Activated CD8-positive, alpha-beta T cell treated with anti-CD3 and anti-CD28 coated beads for 36 hours (primary cell): ENCODE data around the gene SLC39A11. TPM values are rescaled to one million over a fixed set of nuclear protein-coding genes. Genes with fewer than 3 reads are reported as not detected.

ENCODE experiments used
- ATAC-seq: fragments of 200-7000 bp; cut with Tn5 transposase; one replicate; pipeline ENCODE4 v1.10.0; 2021; ENCODE audit warnings: mild to moderate bottlenecking, moderate library complexity
- CTCF ChIA-PET: fragments of 350-600 bp; sonication (Branson Sonifier 250); formaldehyde crosslinking; loops from one replicate; lab custom pipeline; 2021; ENCODE audit warnings: antibody characterized with exemption; lab: Charles Lee
- POLR2A ChIA-PET: fragments of 350-600 bp; sonication (Branson Sonifier 250); formaldehyde crosslinking; loops from one replicate; lab custom pipeline; 2021; ENCODE audit warnings: antibody characterized with exemption; lab: Charles Lee
- DNase-seq: peaks from one replicate; pipeline ENCODE4 v3.0.0-alpha.2; 2020
- H3K27ac Mint-ChIP-seq: one replicate; pipeline ENCODE4 v1.8.0; 2021; ENCODE audit warnings: mild to moderate bottlenecking, mixed read lengths
- H3K27me3 Mint-ChIP-seq: one replicate; pipeline ENCODE4 v1.8.0; 2021; ENCODE audit warnings: mixed read lengths
- H3K36me3 Mint-ChIP-seq: one replicate; pipeline ENCODE4 v1.8.0; 2021; ENCODE audit warnings: low read depth, mixed read lengths
- H3K4me1 Mint-ChIP-seq: one replicate; pipeline ENCODE4 v1.8.0; 2021; ENCODE audit warnings: low read depth, mixed read lengths
- H3K4me3 Mint-ChIP-seq: one replicate; pipeline ENCODE4 v1.8.0; 2021; ENCODE audit warnings: mild to moderate bottlenecking, moderate library complexity, mixed read lengths
- H3K9me3 Mint-ChIP-seq: one replicate; pipeline ENCODE4 v1.8.0; 2021; ENCODE audit warnings: mixed read lengths
- intact Hi-C: fragments of 100-400 bp; cut with micrococcal nuclease; formaldehyde crosslinking; loops from one replicate; pipeline ENCODE4 v1.10.0; 2022
- total RNA-seq, 2 experiments: library from RNA; stranded (reverse); gene quantifications; one replicate each; pipeline ENCODE4 v1.2.3, GENCODE V29; 2021
- TF ChIP-seq, protein P1 (sequence below): fragments of 200-600 bp; IDR thresholded peaks from one replicate; pipeline ENCODE4 v1.8.0; 2022; ENCODE audit warnings: antibody characterized with exemption, mild to moderate bottlenecking

The SLC39A11 gene
- total RNA-seq, 2 experiments from 2014 or later = 14.4 to 14.9 TPM

- TF ChIP-seq, protein P1, sequence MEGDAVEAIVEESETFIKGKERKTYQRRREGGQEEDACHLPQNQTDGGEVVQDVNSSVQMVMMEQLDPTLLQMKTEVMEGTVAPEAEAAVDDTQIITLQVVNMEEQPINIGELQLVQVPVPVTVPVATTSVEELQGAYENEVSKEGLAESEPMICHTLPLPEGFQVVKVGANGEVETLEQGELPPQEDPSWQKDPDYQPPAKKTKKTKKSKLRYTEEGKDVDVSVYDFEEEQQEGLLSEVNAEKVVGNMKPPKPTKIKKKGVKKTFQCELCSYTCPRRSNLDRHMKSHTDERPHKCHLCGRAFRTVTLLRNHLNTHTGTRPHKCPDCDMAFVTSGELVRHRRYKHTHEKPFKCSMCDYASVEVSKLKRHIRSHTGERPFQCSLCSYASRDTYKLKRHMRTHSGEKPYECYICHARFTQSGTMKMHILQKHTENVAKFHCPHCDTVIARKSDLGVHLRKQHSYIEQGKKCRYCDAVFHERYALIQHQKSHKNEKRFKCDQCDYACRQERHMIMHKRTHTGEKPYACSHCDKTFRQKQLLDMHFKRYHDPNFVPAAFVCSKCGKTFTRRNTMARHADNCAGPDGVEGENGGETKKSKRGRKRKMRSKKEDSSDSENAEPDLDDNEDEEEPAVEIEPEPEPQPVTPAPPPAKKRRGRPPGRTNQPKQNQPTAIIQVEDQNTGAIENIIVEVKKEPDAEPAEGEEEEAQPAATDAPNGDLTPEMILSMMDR = no peak
- Mint-ChIP-seq H3K36me3 (peaks cover 62% of the 10 kb centered on the region), H3K27ac (no peak overlapping the region), H3K9me3 (peaks cover 11% of the 10 kb centered on the region), H3K27me3 (no peaks in the 10 kb centered on the region), H3K4me1 (no peaks in the 10 kb centered on the region), H3K4me3 (no peak overlapping the region)
- CTCF ChIA-PET = no interaction called here
- ATAC-seq = no peak
- POLR2A ChIA-PET = no interaction called here
- intact Hi-C loops = no loop called here
- DNase-seq = no peak
Observed at GRCh38 chr17:72813481-72813880, 279.0 kb downstream of the SLC39A11 start.

- CTCF ChIA-PET = no interaction called here
Observed at GRCh38 chr17:72812823-72813222, 279.7 kb downstream of the SLC39A11 start.

GRCh38 chr17:72811976-72812687, 280.4 kb downstream of the SLC39A11 start:
- Mint-ChIP-seq H3K36me3 (peaks cover 54% of the 10 kb centered on the region), H3K4me3 (no peak overlapping the region), H3K9me3 (peaks cover 11% of the 10 kb centered on the region), H3K27ac (no peak overlapping the region), H3K27me3 (no peaks in the 10 kb centered on the region), H3K4me1 (no peaks in the 10 kb centered on the region)
- intact Hi-C loops = no loop called here
- ChIA-PET CTCF (no interaction called here), POLR2A (interaction anchor here (0.6 kb wide), 1 partner anchor 1295 kb away, joined by 3 read pairs; no protein-coding TSS in a partner anchor)
- no peak for DNase-seq
- no peak for ATAC-seq
- TF ChIP-seq, protein P1 = no peak

More at GRCh38 chr17:72812823-72813222, 279.7 kb downstream of the SLC39A11 start:
- H3K9me3 Mint-ChIP-seq = peaks cover 11% of the 10 kb centered on the region
- no peaks in the 10 kb centered on the region for H3K4me1 Mint-ChIP-seq
- TF ChIP-seq, protein P1 = no peak
- DNase-seq = no peak
- POLR2A ChIA-PET = no interaction called here
- ATAC-seq = no peak
- intact Hi-C loops = no loop called here
- no peak overlapping the region for H3K4me3 Mint-ChIP-seq
- H3K36me3 Mint-ChIP-seq = peaks cover 60% of the 10 kb centered on the region
- no peaks in the 10 kb centered on the region for H3K27me3 Mint-ChIP-seq
- no peak overlapping the region for H3K27ac Mint-ChIP-seq

DNA sequence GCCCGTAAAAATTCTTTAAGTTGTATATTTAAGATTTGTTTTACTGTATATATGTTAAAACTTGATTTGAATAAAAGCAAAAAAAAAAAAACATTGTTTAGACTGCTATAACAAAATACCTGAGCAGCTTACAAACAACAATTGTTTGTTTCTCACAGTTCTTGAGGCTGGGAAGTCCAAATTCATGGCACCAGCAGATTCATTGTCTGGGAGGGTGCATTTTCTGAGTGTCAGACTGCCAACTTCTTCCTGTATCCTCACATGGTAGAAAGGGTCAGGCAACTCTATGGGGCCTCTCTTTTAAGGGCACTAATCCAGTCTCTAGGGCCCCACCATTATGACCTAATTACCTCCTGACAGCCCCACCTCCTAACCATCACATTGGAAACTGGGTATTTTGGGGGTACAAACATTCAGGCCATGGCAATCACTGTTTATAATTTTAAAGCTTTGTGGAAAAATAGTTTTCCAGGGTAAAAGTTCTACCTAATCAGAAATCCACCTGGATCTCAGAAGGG, 281.4 kb downstream of the SLC39A11 start:
- H3K9me3 Mint-ChIP-seq = peaks cover 11% of the 10 kb centered on the region
- ATAC-seq (no peak), DNase-seq (no peak)
- no peaks in the 10 kb centered on the region for H3K4me1 Mint-ChIP-seq
- intact Hi-C loops = no loop called here
- no peaks in the 10 kb centered on the region for H3K27me3 Mint-ChIP-seq
- ChIA-PET CTCF (no interaction called here), POLR2A (no interaction called here)
- H3K27ac Mint-ChIP-seq = no peak overlapping the region
- no peak overlapping the region for H3K4me3 Mint-ChIP-seq
- TF ChIP-seq, protein P1 = no peak
- peaks cover 44% of the 10 kb centered on the region for H3K36me3 Mint-ChIP-seq

DNA sequence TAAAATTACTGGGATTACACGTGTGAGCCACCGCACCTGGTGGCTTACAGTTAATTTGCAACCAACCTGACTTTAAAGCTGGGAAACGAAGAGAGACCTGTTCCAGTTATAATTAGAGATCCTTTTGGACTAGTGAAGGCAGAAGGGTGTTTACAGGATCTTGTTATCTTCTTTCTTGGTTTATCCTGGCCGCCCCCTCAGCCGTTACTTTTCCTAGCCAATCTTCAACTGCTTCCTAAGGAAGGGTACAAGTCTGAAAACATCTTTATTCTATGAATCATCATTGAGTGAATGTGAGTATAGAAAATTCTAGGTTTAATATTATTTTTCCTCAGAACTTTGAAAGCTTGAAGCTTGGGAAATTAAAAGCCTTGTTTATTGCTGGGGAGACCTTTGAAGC, 286.5 kb downstream of the SLC39A11 start:
- Mint-ChIP-seq H3K4me1 (no peaks in the 10 kb centered on the region), H3K27ac (no peak overlapping the region), H3K27me3 (no peaks in the 10 kb centered on the region), H3K4me3 (no peak overlapping the region), H3K36me3 (peaks cover 15% of the 10 kb centered on the region), H3K9me3 (peaks cover 4% of the 10 kb centered on the region)
- TF ChIP-seq, protein P1 = no peak
- CTCF ChIA-PET = no interaction called here
- intact Hi-C loops = no loop called here
- DNase-seq = no peak
- ATAC-seq = no peak
- POLR2A ChIA-PET = no interaction called here
